ENCODE results near the gene GFPT1.

Gene GFPT1

GRCh38 chr2:69287544-69287943, 99.5 kb downstream of the GFPT1 start:
- no peak for DNase-seq

GRCh38 chr2:69285379-69285894, 101.6 kb downstream of the GFPT1 start:
- no peak for DNase-seq

GRCh38 chr2:69280796-69281412, 106.1 kb downstream of the GFPT1 start:
- DNase-seq = no peak

- no peak for DNase-seq
Measured at GRCh38 chr2:69279931-69280681, 106.9 kb downstream of the GFPT1 start.

- no peak for DNase-seq
Measured at GRCh38 chr2:69279211-69279610, 107.8 kb downstream of the GFPT1 start.

- no peak for DNase-seq
Measured at GRCh38 chr2:69278366-69278765, 108.7 kb downstream of the GFPT1 start.

- no peak for DNase-seq
Measured at GRCh38 chr2:69275490-69275889, 111.5 kb downstream of the GFPT1 start.

GRCh38 chr2:69272803-69273471, 114.1 kb downstream of the GFPT1 start:
- DNase-seq = no peak

- no peak for DNase-seq
Measured at GRCh38 chr2:69271831-69272257, 115.2 kb downstream of the GFPT1 start.
